HG03097 (cell line): ENCODE data around the gene PCSK5.
"Not testable (repeated sequence)": the region's sequence is repeated elsewhere in the genome, so short reads cannot be mapped to it uniquely, and the experiment has no call there.

Experiments used
- ATAC-seq: cut with Tn5 transposase; IDR thresholded peaks from one replicate; pipeline ENCODE4 v1.9.1; 2021; ENCODE audit not compliant: unreplicated experiment, low FRiP score

PCSK5 gene

DNA sequence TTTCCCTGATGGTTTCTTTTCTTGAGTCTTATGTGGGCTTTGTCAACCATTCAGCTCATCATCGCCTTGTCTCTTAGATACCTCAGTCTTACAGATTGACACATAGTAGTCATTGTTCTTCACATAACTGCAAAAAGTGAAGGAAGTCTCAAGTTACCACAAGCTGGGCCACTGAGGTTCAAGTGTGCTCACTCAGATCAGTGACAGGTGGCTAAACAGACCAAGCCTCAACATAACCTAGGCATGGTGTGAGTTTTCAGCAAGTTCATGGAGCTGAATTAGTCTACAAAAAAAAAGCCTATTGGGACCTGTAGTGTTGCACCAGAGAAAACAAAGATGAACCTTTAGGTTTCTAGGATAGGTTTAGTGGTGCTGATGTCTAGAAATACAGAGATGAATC is 445.6 kb downstream of the PCSK5 start:
- ATAC-seq = no peak

DNA sequence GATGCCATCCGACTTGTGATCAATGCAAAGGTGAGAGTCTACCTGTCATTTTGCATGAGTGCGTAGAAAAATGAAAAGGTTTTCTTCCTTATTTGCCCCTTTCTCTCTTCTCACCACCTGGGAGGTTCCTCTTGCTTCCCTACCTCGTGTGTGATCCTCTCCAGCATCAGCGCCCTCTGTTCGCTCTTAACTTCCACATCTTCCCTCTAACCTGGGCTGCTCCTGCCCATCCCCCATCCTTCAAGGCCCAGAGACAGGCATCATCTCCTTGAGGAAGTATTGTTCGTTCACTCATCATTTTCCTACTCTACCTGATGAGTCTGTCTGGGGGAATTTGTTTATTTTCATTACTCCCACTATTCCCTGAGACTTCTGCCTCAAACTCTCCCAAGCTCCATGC is 447.9 kb downstream of the PCSK5 start:
- ATAC-seq = no peak

DNA sequence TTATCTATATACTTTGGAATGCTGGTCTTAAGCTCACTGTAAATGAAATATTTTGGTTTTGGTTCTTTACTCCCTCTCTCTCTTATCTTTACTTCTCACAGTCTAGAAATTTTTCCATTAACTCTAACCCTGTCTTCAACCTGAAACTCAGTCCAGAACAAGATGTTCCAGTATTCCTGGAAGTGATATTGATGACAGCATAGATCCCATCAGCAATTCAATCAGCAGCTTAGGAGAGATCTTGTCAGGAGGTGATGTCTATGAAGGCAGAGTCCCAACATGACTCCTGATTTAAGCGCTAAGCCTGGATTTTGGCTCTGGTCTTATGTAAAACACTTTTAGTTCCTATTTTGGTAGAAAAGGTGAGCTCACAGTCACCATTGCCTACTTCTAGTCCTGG is 451.1 kb downstream of the PCSK5 start:
- no peak for ATAC-seq

DNA sequence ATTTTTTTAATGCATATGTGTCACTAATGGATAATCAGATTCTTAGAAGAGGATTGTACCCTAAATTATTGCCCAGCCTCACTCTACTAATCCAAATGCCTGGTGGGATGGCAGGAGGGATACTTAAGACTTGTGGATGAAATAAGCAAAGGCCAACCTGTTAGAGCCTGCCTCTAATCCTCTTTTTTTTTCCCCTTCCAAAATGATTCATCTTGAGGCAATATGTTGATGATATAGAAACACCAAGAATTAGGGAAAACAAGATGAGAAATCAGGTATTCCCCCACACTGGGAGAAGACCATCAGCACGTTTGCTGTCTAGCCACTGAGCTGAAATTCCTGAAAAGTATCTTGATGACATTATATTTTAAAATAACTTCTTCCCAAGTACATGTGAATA is 451.7 kb downstream of the PCSK5 start:
- no peak for ATAC-seq

DNA sequence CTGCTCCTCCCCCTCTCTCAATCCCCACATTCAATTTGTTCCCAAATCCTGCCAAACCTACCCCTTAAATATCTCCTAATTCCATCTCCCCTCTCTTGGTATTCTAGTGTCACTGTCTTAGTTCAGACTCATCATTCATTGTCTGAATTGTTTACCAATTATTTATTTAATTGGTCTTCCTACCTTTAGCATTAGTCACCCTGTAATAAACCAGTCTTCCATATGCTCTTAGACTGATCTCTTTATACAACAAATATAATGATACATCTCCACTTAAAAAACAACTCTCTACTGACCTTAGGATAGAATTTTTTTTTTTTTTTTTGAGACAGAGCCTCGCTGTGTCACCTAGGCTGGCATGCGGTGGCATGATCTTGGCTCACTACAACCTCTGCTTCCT is 452.4 kb downstream of the PCSK5 start:
- ATAC-seq = no peak

DNA sequence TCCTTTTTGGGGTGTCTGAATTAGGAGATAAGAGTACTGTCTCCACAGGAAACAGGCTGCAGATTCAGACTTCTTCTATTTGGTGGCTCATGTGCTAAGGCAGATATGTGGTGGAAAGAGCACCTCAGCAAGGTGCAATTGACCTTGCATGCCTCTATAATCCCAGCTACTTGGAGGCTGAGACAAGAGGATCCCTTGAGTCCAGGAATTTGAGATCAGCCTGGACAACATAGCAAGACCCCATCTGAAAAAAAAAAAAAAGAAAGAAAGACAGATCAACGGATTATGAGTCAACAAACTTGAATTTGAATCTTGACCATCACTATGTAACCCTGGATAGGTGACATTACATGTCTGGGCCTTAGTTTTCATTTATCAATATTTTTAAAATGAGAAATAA is 459.4 kb downstream of the PCSK5 start:
- no peak for ATAC-seq

DNA sequence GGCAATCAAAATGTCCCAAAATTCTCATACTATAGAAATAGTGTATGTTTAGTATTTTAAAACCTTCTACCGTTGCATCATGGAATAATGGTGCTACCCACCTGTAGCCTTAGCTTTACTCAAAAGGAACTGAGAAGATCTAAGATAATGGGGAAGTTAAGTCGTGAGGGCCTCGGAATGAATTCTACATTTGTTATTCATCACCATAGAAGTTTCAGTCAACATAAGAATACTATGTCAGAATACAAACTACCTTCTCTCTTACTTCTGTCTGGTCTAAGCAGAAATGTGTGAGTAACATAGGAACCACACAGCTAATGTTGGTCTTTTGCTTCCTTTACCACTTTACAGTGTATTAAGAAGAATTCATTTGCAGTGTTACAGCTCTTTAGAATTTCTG is 460.5 kb downstream of the PCSK5 start:
- ATAC-seq = no peak

DNA sequence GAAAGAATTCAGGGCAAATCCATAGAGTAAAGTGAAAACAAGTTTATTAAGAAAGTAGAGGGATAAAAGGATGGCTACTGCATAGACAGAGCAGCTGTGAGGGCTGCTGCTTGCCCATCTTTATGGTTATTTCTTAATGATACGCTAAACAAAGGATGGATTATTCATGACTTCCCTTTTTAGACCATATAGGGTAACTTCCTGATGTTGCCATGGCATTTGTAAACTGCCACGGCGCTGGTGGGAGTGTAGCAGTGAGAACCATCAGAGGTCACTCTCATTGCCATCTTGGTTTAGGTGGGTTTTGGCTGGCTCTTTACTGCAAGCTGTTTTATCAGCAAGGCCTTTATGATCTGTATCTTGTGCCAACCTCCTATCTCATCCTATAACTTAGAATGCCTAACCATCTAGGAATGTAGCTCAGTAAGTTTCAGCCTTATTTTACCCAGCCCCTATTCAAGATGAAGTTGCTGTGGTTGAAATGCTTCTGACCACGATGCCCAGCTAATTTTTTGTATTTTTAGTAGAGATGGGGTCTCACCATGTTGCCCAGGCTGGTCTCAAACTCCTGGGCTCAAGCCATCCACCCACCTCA is 461.6 kb downstream of the PCSK5 start:
- no peak for ATAC-seq

DNA sequence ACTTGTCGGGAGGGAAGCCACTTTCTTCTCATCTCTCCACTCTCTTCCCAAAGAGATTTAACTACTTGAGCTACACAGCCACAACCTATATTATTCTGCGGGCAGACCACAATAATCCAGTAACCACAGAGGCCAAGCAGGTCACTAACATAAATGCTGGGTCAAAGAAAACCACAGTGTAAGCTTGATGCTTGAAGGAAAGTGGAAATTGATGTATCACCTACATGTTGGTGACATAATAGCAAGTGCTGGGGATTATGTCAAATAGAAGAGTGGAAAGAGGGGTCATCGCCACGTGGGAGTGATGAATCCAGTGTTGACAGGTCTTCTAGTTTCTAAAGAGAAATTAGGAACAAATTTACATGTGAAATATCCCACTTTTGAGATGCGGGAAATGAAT is 462.8 kb downstream of the PCSK5 start:
- no peak for ATAC-seq

DNA sequence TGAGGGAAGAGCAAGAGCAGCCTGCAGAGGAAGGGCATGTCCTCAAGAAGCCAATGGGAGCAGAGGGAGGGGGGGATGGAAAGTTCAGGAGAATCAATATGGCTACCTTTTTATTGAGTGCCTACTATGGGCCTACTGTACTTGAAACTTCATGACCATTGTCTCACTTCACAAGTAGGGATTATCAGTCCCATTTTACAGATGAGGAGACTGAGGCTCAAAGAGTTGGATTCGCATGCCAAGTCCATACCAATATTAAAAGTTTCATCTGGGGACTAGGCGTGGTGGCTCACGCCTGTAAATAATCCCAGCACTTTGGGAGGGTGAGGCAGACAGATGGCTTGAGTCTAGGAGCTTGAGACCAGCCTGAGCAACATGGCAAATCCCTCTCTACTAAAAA is 463.7 kb downstream of the PCSK5 start:
- no peak for ATAC-seq

DNA sequence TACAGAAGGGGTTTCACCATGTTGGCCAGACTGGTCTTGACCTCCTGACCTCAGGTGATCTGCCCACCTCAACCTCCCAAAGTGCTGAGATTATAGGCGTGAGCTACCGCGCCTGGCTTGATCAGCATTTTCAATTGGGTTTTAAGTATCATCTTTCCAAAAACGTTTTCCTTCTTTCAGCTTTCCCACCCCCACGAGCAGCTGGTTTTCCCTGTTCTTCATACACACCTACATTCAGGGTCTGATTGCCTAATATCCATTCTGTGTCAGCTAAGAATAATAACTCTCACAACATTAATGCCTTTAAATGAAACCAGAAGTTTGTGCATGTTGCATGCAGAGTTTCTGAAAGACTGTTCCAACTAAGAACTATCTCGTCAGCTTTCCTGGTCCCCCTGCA is 465.4 kb downstream of the PCSK5 start:
- no peak for ATAC-seq

DNA sequence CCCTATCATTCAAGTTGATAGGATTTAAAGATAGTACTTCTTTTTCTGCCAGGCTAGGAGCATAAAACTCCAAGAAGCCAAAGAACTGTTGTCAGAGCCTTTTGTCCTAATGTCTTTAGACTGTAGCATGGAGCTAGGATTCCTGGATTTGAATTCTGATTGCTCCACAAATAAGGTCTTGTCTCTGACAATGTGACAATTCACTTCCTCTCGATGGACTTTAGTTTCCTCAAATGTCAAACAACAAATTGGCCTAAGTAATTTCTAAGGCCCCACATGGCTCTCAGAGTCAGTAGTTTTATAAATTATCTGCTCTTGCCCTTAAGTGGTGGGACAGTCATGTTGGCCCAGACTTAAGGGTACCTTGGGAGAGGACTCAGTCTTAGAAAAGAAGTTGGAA is 467.1 kb downstream of the PCSK5 start:
- ATAC-seq = no peak

DNA sequence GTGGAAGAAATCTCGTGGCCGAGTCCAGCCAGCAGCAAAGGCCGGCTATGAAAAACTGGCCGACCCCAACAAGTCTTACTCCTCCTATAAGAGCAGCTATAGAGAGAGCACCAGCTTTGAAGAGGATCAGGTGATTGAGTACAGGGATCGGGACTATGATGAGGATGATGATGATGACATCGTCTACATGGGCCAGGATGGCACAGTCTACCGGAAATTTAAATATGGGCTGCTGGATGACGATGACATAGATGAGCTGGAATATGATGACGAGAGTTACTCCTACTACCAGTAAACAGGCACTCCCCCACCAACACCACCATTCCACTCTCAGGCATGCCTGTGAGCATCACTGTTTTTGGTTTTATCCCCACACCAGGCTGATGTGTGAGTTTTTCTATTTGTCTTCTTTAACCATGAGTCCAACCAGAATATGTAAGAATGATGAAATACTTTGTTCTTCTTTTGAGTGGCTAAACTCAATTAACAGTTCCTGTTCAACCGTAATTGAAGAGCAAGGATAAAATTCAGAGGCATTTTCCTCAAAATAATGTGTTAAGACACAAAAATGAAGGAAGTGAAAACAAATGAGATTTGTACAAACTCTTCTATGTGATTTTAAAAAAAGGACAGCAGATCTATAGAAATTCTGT is 468.3 kb downstream of the PCSK5 start:
- ATAC-seq = no peak

DNA sequence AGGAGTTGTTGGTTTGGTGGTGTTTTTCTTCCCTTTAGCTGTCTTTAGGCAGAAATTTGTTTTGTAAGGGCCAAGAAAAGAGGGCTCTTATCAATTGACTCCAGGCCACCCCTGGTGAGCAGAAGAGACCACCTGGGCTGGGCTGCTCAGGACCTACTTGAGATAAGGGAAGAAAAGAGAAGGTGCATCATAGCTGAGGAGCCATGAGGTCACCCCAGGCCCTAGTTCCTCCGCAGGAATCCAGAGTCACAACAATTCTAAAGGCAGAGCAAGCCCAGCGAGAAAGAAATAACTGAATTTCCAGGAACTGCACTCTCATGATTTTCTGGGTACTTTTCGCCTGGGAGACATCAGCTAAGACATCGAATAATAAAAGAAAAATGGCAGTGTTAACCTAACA is 468.9 kb downstream of the PCSK5 start:
- no peak for ATAC-seq

DNA sequence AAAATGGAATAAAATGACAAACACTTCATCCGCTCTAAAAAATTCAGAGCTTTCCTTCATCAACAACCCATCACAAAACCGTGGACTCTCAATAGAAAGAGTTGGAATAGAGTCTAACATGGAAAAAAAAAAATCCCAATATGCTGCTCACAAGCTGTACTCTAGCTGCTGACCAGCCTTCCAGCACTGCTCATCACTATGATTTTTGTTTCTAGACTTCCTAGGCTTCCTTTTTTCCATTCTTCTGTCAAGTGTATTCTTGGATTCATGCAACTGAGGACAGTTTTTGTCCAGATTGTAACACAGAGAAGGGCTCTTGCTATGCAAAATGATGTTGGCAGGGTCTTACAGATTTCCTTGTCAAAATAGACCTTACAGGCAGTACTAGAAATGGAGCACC is 469.3 kb downstream of the PCSK5 start:
- no peak for ATAC-seq

DNA sequence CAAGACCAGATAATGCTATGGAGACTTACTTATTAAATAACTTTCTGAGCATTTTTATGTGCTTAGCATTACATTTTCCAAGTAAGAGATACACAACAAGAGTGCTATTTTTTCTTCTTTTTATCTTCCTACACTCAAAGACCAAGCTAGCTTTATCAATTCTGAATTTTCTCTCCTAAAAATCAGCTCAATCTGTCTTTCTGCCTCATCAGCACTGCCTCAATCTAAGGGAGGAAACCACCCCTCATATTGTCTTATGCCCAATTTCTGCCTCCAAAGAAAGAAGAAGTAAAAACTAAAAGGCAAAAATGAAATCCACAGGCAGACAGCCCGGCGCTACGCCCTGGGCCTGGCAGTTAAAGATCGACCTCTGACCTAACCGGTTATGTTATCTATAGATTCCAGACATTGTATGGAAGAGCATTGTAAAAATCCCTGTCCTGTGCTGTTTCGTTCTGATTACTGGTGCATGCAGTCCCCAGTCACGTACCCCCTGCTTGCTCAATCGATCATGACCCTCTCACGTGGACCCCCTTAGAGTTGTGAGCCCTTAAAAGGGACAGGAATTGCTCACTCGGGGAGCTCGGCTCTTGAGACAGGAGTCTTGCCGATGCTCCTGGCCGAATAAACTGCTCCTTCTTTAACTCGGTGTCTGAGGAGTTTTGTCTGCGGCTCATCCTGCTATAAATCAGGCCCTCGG is 472.0 kb downstream of the PCSK5 start:
- ATAC-seq = not testable (repeated sequence)

DNA sequence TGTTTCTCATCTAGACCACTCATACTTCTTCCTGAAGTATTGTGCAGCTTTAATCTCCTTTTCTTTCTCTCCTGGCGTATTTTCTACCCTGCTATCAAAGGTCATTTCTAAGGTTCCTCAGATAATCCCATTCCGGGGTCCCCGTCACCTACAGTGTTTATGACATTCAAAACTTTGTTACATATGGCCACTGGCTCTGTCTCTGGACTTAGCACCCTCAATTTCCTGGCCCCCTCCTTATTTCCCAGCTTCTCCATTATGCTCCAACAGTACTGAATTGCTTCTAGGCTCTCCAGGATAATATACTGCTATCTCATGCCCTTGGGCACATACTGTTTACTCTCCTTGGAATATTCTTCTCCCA is 472.5 kb downstream of the PCSK5 start:
- ATAC-seq = no peak

DNA sequence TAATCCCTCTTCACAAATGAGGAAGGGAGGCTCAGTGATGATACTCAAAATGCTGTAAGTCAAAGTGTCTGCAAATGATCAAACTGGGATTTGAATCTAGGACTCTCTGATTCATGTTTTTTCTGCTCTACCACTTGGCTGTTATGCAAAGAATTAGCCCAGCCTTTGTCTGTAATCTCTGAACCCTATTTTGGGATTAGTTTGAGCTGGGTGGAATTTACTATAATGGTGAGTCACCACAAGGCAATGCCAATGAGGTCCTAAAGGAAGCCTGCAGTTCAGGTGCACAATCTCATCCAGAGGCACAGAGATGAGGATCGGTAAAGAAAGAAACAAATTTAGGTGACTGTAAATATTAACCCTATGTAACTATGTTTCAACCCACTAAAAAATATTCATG is 474.6 kb downstream of the PCSK5 start:
- ATAC-seq = no peak

DNA sequence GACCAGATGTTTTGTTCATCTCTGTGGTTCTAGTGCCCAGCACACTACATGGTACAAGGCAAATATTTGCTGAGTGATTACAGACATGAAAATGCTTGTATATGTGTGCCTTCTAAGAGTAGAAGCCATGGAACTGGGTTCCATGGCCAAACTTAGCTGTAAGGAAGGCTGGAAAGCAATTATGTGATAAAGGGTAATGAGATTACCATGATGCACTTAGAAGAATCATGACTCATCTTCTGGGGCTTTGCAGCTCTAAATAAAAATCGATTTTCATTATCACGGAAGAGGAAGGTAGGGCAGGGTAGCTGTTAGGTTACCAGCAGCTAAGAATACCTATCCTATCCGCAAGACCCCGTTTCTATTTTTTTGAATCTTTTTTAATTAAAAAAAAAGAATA is 475.8 kb downstream of the PCSK5 start:
- no peak for ATAC-seq

DNA sequence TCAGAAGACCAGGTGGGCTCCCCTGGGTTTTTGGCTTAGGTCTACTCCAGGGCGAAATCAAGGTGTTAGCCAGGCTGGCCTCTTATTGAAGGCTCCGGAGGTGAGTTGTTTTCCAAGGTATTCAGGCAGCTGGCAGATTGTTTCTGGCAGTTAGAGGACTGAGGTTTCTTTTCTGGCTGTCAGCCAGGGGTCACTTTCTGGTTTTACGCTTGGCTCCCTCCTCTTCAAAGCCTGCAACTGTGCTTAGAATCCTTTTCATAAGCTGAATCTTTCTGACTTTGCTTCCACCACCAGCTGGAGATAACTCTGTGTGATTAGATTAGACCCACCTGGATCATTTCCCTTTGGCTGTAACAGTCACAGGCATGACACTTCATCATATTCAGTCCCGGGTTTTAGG is 479.1 kb downstream of the PCSK5 start:
- ATAC-seq = no peak

DNA sequence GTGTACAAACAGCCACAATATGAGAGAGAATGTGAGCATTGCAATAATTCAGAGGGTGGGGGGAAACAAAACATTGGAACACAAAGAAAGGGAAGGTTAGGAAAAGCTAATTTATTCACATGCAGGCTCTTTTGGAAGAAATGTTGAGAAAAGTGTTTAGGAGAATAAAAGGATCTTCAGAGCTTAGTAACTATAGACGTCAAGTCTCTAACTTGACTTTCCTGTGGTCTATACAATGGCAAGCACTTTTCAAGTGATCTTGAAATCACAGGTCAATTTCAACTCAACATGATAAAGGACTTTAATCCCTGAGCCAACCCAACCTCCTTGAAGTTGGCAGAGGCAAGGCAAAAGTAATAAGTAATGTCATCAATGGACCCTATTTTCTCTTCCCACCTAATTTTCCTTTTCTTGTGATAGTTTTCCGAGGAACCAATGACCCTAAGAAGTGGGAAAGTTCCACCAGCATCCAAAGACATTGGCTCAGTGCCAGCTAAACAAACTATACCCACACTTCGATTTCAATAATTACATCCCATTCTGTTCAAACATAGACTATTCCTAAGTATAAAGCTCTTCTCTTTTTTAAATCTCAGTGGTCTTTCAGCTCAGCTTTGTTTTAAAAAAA is 480.0 kb downstream of the PCSK5 start:
- no peak for ATAC-seq

DNA sequence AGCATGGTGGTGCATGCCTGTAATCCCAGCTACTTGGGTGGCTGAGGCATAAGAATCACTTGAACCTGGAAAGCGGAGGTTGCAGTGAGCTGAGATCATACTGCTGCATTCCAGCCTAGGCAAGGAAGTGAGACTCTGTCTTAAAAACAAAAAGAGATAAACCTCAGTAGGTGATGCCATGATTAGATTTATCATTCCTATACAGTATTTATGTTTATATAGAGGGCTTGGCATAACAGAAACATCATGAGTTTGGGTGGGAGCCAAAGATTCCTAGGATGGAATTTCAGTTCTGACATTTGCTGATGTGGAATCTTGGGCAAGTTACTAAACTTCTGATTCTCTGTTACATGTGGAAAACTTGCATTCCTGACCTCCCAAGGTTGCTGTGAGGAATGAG is 481.4 kb downstream of the PCSK5 start:
- ATAC-seq = no peak
